H1 (cell line): Measurements from ENCODE around the gene IPO13. TPM values are rescaled to one million over a fixed set of nuclear protein-coding genes. Genes with fewer than 3 reads are reported as not detected.

ENCODE experiments used
- CTCF ChIA-PET: fragments of 300-600 bp; sonication (Branson Sonifier 250); formaldehyde crosslinking; loops from one replicate; lab custom pipeline; 2021; ENCODE audit not compliant: partially characterized antibody; lab: Charles Lee
- POLR2A ChIA-PET: fragments of 300-600 bp; sonication (Branson Sonifier 250); formaldehyde crosslinking; loops from one replicate; lab custom pipeline; 2021; ENCODE audit warnings: inconsistent platforms; ENCODE audit not compliant: partially characterized antibody; lab: Charles Lee
- DNase-seq, 2 experiments: peaks; one replicate each; pipeline versions ENCODE4 v3.0.0 to v3.0.0-alpha.2; 2010 to 2022; ENCODE audit warnings: low spot score in 2 of 2, low read depth in 1 of 2, mixed read lengths in 1 of 2
- FAIRE-seq: peaks from 2 replicates; lab custom pipeline; 2011; peaks lifted over from hg19 to GRCh38; lab: Jason Lieb, UNC
- H2AFZ ChIP-seq: 2 replicates; pipeline ENCODE4 v1.8.1; 2012; ENCODE audit warnings: low read length, inconsistent platforms
- H2AK5ac ChIP-seq: 2 replicates; pipeline ENCODE4 v1.6.1; 2013; ENCODE audit warnings: low read depth, low read length
- H2BK120ac ChIP-seq: replicated peaks from 2 replicates; pipeline ENCODE3; 2013; ENCODE audit warnings: low read depth, low read length, inconsistent platforms
- H2BK12ac ChIP-seq: 2 replicates; pipeline ENCODE4 v1.6.1; 2013; ENCODE audit warnings: low read depth, low read length
- H2BK15ac ChIP-seq: 2 replicates; pipeline ENCODE4 v1.6.1; 2013; ENCODE audit warnings: low read length
- H2BK20ac ChIP-seq: 2 replicates; pipeline ENCODE4 v1.6.1; 2013; ENCODE audit warnings: low read length
- H2BK5ac ChIP-seq: 2 replicates; pipeline ENCODE4 v1.6.1; 2013; ENCODE audit warnings: low read depth, low read length
- H3K14ac ChIP-seq: 2 replicates; pipeline ENCODE4 v1.6.1; 2013; ENCODE audit warnings: inconsistent platforms; ENCODE audit not compliant: insufficient read length
- H3K18ac ChIP-seq: 2 replicates; pipeline ENCODE4 v1.6.1; 2013; ENCODE audit warnings: low read length; ENCODE audit errors: extremely low read depth
- H3K23ac ChIP-seq: 2 replicates; pipeline ENCODE4 v1.6.1; 2013; ENCODE audit warnings: inconsistent platforms; ENCODE audit not compliant: insufficient read length
- H3K23me2 ChIP-seq: 2 replicates; pipeline ENCODE4 v1.6.1; 2013; ENCODE audit warnings: low read depth, low read length
- H3K27ac ChIP-seq: 2 replicates; pipeline ENCODE4 v1.6.1; 2011; ENCODE audit warnings: low read depth, low read length, inconsistent platforms
- H3K27me3 ChIP-seq, 4 experiments: replicated peaks in 1 of 4; 1 replicate in 1 of 4; 2 replicates in 3 of 4; pipeline versions ENCODE4 v1.6.1 to v1.8.1; 2011 to 2013; ENCODE audit warnings: low read length in 3 of 4, mild to moderate bottlenecking in 3 of 4, inconsistent platforms in 2 of 4, mixed read lengths in 2 of 4, moderate library complexity in 1 of 4; ENCODE audit not compliant: control insufficient read depth in 3 of 4, insufficient read depth in 3 of 4; ENCODE audit errors: extremely low read depth in 1 of 4
- H3K36me3 ChIP-seq, 4 experiments: 2 replicates each; pipeline versions ENCODE4 v1.6.1 to v1.8.1; 2011 to 2013; ENCODE audit warnings: mild to moderate bottlenecking in 4 of 4, low read length in 3 of 4, moderate library complexity in 2 of 4, control low read depth in 1 of 4, inconsistent platforms in 1 of 4; ENCODE audit not compliant: insufficient read depth in 4 of 4, control insufficient read depth in 2 of 4
- H3K4ac ChIP-seq: replicated peaks from 2 replicates; pipeline ENCODE3; 2013; ENCODE audit warnings: low read length, low read depth, mixed read lengths, inconsistent platforms; ENCODE audit not compliant: insufficient read length
- H3K4me1 ChIP-seq, 4 experiments: replicated peaks in 1 of 4; 1 replicate in 1 of 4; 2 replicates in 3 of 4; pipeline versions ENCODE4 v1.6.1 to v1.8.1; 2011 to 2013; ENCODE audit warnings: low read length in 3 of 4, inconsistent platforms in 2 of 4, mixed read lengths in 1 of 4; ENCODE audit not compliant: insufficient read depth in 4 of 4, control insufficient read depth in 3 of 4
- H3K4me2 ChIP-seq, 2 experiments: 2 replicates each; pipeline versions ENCODE4 v1.6.1 to v1.8.1; 2011 to 2013; ENCODE audit warnings: low read depth in 2 of 2, low read length in 2 of 2, control low read depth in 1 of 2, inconsistent platforms in 1 of 2, mild to moderate bottlenecking in 1 of 2; ENCODE audit not compliant: insufficient read depth in 1 of 2
- H3K4me3 ChIP-seq, 4 experiments: fragments of 200-600, 300-600 bp in 1 of 4; sonication (generic), shearing (Covaris generic), sonication (Bioruptor Twin) in 1 of 4; 2 replicates each; pipeline versions ENCODE4 v1.5.1 to v1.8.1; 2011 to 2016; ENCODE audit warnings: low read length in 4 of 4, low read depth in 3 of 4, control low read depth in 2 of 4, inconsistent platforms in 2 of 4, mild to moderate bottlenecking in 2 of 4, mixed read lengths in 1 of 4, moderate library complexity in 1 of 4; ENCODE audit not compliant: insufficient read depth in 2 of 4; ENCODE audit errors: extremely low read depth in 1 of 4
- H3K56ac ChIP-seq: replicated peaks from 2 replicates; pipeline ENCODE3; 2013; ENCODE audit warnings: low read depth, mild to moderate bottlenecking, mixed read lengths, low read length, inconsistent platforms; ENCODE audit not compliant: insufficient read length
- H3K79me1 ChIP-seq: 2 replicates; pipeline ENCODE4 v1.6.1; 2013; ENCODE audit warnings: low read depth, low read length, control low read depth
- H3K79me2 ChIP-seq, 2 experiments: 2 replicates each; pipeline versions ENCODE4 v1.6.1 to v1.8.1; 2012 to 2013; ENCODE audit warnings: low read length in 2 of 2, mild to moderate bottlenecking in 2 of 2, inconsistent platforms in 1 of 2; ENCODE audit not compliant: insufficient read depth in 2 of 2, control insufficient read depth in 1 of 2
- H3K9ac ChIP-seq, 4 experiments: replicated peaks in 1 of 4; 1 replicate in 1 of 4; 2 replicates in 3 of 4; pipeline versions ENCODE4 v1.6.1 to v1.8.1; 2011 to 2013; ENCODE audit warnings: low read depth in 3 of 4, low read length in 3 of 4, control low read depth in 2 of 4, mild to moderate bottlenecking in 2 of 4, moderate library complexity in 2 of 4, inconsistent platforms in 1 of 4; ENCODE audit errors: extremely low read depth in 1 of 4
- H3K9me3 ChIP-seq, 2 experiments: 2 replicates each; pipeline versions ENCODE4 v1.6.1 to v1.8.1; 2012 to 2013; ENCODE audit warnings: mild to moderate bottlenecking in 2 of 2, moderate library complexity in 2 of 2, control low read depth in 1 of 2, inconsistent platforms in 1 of 2, low read depth in 1 of 2, low read length in 1 of 2, mixed read lengths in 1 of 2; ENCODE audit not compliant: insufficient read depth in 2 of 2
- H4K20me1 ChIP-seq, 2 experiments: replicated peaks in 1 of 2; 2 replicates each; pipeline versions ENCODE3 to v1.8.1; 2011 to 2013; ENCODE audit warnings: inconsistent platforms in 2 of 2, low read length in 2 of 2, mild to moderate bottlenecking in 1 of 2; ENCODE audit not compliant: insufficient read depth in 2 of 2, control insufficient read depth in 1 of 2
- H4K5ac ChIP-seq: 2 replicates; pipeline ENCODE4 v1.6.1; 2013; ENCODE audit warnings: low read length, low read depth, mixed read lengths, inconsistent platforms; ENCODE audit not compliant: insufficient read length
- H4K8ac ChIP-seq: 2 replicates; pipeline ENCODE4 v1.8.0; 2013; ENCODE audit warnings: mild to moderate bottlenecking, moderate library complexity, low read length, inconsistent platforms; ENCODE audit not compliant: insufficient read depth; ENCODE audit errors: extremely low read depth
- H4K91ac ChIP-seq: replicated peaks from 2 replicates; pipeline ENCODE3; 2013; ENCODE audit warnings: low read length, mixed read lengths, inconsistent platforms; ENCODE audit not compliant: insufficient read length
- ASH2L ChIP-seq: fragments of 200-600, 300-600 bp; sonication (generic); IDR thresholded peaks from one replicate; pipeline ENCODE4 v1.7.1; 2017; ENCODE audit warnings: low read length
- ATF2 ChIP-seq: IDR thresholded peaks from 2 replicates; pipeline ENCODE4 v1.6.1; 2012; ENCODE audit warnings: low read length, inconsistent platforms
- HDAC2 ChIP-seq, 2 experiments: fragments of 300-600 bp in 1 of 2; sonication (generic) in 1 of 2; IDR thresholded peaks; 2 replicates each; pipeline ENCODE4 v1.6.1; 2011 to 2012; ENCODE audit warnings: low read depth in 2 of 2, low read length in 2 of 2, mild to moderate bottlenecking in 2 of 2, moderate library complexity in 2 of 2, borderline replicate concordance in 1 of 2, inconsistent platforms in 1 of 2
- KDM4A ChIP-seq: IDR thresholded peaks from one replicate; pipeline ENCODE4 v1.7.1; 2012; ENCODE audit warnings: low read depth, mild to moderate bottlenecking, moderate library complexity, low read length, inconsistent platforms; ENCODE audit not compliant: severe bottlenecking
- RXRA ChIP-seq: IDR thresholded peaks from 2 replicates; pipeline ENCODE4 v1.6.1; 2011; ENCODE audit warnings: low read depth, mild to moderate bottlenecking, low read length, moderate library complexity; ENCODE audit not compliant: insufficient read depth
- TAF1 ChIP-seq: IDR thresholded peaks from 2 replicates; pipeline ENCODE4 v1.6.1; 2011; ENCODE audit warnings: mild to moderate bottlenecking, low read depth, low read length
- WGBS, 2 experiments: shearing (Covaris generic) in 1 of 2; methylation state at CpG; one replicate each; pipeline versions ENCODE4 v1.1.6 to v1.1.7; 2013 to 2015; ENCODE audit warnings: low lambda C conversion rate in 2 of 2, mixed read lengths in 2 of 2, inconsistent platforms in 1 of 2, low coverage in 1 of 2, missing lambda C conversion rate in 1 of 2; ENCODE audit not compliant: insufficient replicate concordance in 2 of 2, insufficient coverage in 1 of 2, insufficient read length in 1 of 2; ENCODE audit errors: extremely low coverage in 1 of 2, missing lambda C conversion rate in 1 of 2; 5-methylcytosine and 5-hydroxymethylcytosine counted together
- polyA plus RNA-seq, 7 experiments: library from polyadenylated mRNA; depleted of rRNA in 3 of 7; stranded (reverse) in 5 of 7; unstranded in 2 of 7; fragments of >200 nt in 5 of 7; fragments of 200-250 nt in 2 of 7; gene quantifications; 1 replicate in 5 of 7; 2 replicates in 1 of 7; 4 replicates in 1 of 7; pipeline versions ENCODE4 v1.2.1 to v1.2.3, GENCODE V29; 2011 to 2013; ENCODE audit warnings: missing spikeins in 2 of 7, mixed read lengths in 2 of 7
- total RNA-seq: library from RNA; stranded (reverse); fragmentation: NEBNext Ultra II Directional; extraction: Animal tissue kit (Norgen Biotek cat#: 25700); gene quantifications from 2 replicates; pipeline ENCODE4 v1.2.1, GENCODE V29; 2021
- TF ChIP-seq, protein P1 (sequence below), 3 experiments: IDR thresholded peaks; 1 replicate in 2 of 3; 2 replicates in 1 of 3; pipeline versions ENCODE4 v1.5.1 to v1.6.1; 2011; ENCODE audit warnings: low read length in 3 of 3, mild to moderate bottlenecking in 3 of 3, inconsistent platforms in 2 of 3, low read depth in 1 of 3, moderate library complexity in 1 of 3; ENCODE audit not compliant: insufficient read depth in 1 of 3; ENCODE audit errors: control extremely low read depth in 1 of 3

IPO13 gene
- total and polyA plus RNA-seq, 2 of the 8 experiments (the other 6 are each of a cell fraction or from before 2014, with no cell fraction given), result 23.0 to 27.0 TPM

DNA sequence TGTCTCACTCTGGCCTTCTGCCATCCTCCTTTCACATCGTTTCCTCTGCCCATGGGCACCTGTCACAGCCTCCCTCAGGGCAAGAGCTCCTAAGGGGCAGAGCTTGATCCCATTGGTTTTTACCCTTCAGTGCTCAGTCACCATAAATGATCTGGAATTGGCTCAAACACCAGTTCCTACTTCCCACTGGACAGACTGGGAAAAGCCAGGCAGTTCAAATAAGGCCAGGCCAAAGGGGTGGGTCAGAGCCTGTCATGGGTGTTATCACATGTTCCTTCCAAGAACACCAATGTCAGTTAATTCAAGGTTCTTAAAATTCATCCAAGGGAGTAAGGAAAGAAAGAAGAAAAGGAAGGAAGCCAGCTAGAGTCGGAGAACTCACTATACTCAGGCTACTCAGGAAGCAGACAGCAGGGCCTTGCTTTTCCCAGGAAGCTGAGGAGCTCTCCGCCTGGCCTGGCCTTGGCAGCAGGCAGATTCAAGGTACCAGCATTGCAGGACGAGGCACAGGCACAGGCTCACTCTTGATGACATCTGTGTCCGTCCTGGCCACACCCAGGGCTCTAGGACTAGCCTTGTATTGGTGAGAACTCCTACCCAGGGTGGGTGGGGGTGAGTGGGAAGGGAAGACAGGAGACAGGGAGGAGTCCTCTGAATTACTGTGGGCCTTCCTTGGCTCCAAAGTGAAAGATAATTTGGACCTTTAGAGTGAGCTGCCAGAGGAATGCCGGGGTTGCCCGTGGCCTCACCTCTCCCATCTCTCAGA, 45.4 kb upstream of the IPO13 start:
- Histone ChIP-seq H3K23ac (no peak overlapping the region), H4K91ac (no peak overlapping the region), H3K4me1 (no peaks in the 10 kb centered on the region), H4K20me1 (peaks cover 0 to 2% of the 10 kb centered on the region in 2 experiments), H3K79me2 (no peaks in the 10 kb centered on the region), H3K9me3 (no peaks in the 10 kb centered on the region), H2AK5ac (no peak overlapping the region), H3K18ac (no peak overlapping the region), H2BK5ac (no peak overlapping the region), H2AFZ (no peak overlapping the region), H2BK12ac (no peak overlapping the region), H2BK20ac (no peak overlapping the region), H3K9ac (no peak overlapping the region), H3K27me3 (no peaks in the 10 kb centered on the region), H3K4me3 (no peak overlapping the region), H3K56ac (no peak overlapping the region), H4K5ac (no peak overlapping the region), H3K14ac (no peak overlapping the region), H4K8ac (no peak overlapping the region), H3K4me2 (no peak overlapping the region), H3K23me2 (no peaks in the 10 kb centered on the region; the same call in 1 of the 2 replicates), H2BK120ac (no peak overlapping the region), H2BK15ac (no peak overlapping the region), H3K79me1 (no peaks in the 10 kb centered on the region), H3K36me3 (no peaks in the 10 kb centered on the region), H3K27ac (no peak overlapping the region), H3K4ac (no peak overlapping the region)
- 87% methylated on average over 7 of the region's 7 CpGs; no CpG with 5 or more reads in 1 of the 2 experiments for WGBS, 2 experiments
- DNase-seq, result no peak
- CTCF ChIA-PET, result interaction anchor here (0.7 to 2.4 kb wide), 6 partner anchors 8 to 135 kb away, joined by 3 to 16 read pairs (median 4); partner anchors contain the start of genes ARTN and DPH2
- FAIRE-seq, result no peak
- POLR2A ChIA-PET, result interaction anchor here (1.0 to 1.8 kb wide), 4 partner anchors 8 to 88 kb away, joined by 3 to 5 read pairs (median 3); no protein-coding TSS in a partner anchor
- no peak for TF ChIP-seq ASH2L
- TF ChIP-seq HDAC2 (IDR thresholded peaks at IDR 0.05; ENCODE audit: borderline replicate concordance in 1 of 2, low read depth in 2 of 2, low read length in 2 of 2), result no peak
- TF ChIP-seq KDM4A, result no peak
- TF ChIP-seq RXRA, result no peak
- TF ChIP-seq ATF2, result no peak
- TF ChIP-seq, protein P1, sequence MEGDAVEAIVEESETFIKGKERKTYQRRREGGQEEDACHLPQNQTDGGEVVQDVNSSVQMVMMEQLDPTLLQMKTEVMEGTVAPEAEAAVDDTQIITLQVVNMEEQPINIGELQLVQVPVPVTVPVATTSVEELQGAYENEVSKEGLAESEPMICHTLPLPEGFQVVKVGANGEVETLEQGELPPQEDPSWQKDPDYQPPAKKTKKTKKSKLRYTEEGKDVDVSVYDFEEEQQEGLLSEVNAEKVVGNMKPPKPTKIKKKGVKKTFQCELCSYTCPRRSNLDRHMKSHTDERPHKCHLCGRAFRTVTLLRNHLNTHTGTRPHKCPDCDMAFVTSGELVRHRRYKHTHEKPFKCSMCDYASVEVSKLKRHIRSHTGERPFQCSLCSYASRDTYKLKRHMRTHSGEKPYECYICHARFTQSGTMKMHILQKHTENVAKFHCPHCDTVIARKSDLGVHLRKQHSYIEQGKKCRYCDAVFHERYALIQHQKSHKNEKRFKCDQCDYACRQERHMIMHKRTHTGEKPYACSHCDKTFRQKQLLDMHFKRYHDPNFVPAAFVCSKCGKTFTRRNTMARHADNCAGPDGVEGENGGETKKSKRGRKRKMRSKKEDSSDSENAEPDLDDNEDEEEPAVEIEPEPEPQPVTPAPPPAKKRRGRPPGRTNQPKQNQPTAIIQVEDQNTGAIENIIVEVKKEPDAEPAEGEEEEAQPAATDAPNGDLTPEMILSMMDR (IDR thresholded peaks at IDR 0.05; ENCODE audit: control extremely low read depth in 1 of 3, insufficient read depth in 1 of 3, low read depth in 1 of 3, low read length in 3 of 3), result no peak
- no peak for TF ChIP-seq TAF1
